Measurements from ENCODE around the gene BUD23. TPM values are rescaled to one million over a fixed set of nuclear protein-coding genes. Genes with fewer than 3 reads are reported as not detected.
A peak's percentile ranks its signal among the peaks of the same experiment; 100 is the strongest.

The BUD23 gene
- total and polyA plus RNA-seq, 10 donors: 44.2 to 71.4 (median 54.6) TPM

- DNase-seq: no peak
- H3K27ac ChIP-seq: no peak overlapping the region
- WGBS, 5 donors: 81 to 89% (median 86%) methylated on average over 15 to 18 of the region's 18 CpGs
- TF ChIP-seq POLR2A (IDR thresholded peaks at IDR 0.05) (no peak), POLR2AphosphoS5 (IDR thresholded peaks at IDR 0.05) (peak in 1 of 3 donors; percentile 20)
- intact Hi-C loops (cut with DNase I; ENCODE audit: low total_unique reads): no loop called here
- no peak overlapping the region for H3K4me3 ChIP-seq
- peaks cover 0 to 11% (median 0%) of the 10 kb centered on the region in 7 donors for H3K27me3 ChIP-seq (replicated peaks in 1 of 7)
- peaks cover 0 to 69% (median 23%) of the 10 kb centered on the region in 6 donors for H3K36me3 ChIP-seq
- peaks cover 0 to 30% (median 17%) of the 10 kb centered on the region in 6 donors for H3K4me1 ChIP-seq
- H3K9me3 ChIP-seq: no peaks in the 10 kb centered on the region
These were observed 19.3 kb downstream of the BUD23 start for GRCh38 chr7:73702665-73703064.

DNA sequence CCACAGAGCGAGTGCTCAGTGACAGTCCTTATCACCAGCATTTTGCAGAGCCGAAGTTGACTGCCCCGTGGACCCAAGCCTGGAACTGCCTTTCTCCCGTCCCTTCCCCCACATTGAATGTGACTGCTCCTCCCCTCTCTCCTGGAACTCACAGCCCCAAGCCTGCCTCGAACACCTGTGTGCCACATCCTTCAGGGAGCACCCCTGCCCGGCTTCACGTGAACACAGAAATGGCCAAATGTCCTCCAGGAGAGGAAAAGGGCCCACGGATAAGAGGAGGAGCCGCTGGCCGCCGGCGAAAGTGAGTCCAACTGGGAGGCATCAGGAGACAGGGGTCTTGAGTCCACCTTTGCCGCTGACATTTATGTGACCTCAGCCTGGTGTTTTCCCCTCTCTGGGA lies 19.8 kb downstream of the BUD23 start:
- peaks cover 0 to 31% (median 17%) of the 10 kb centered on the region in 6 donors for H3K4me1 ChIP-seq
- no peak for DNase-seq
- intact Hi-C loops (cut with DNase I; ENCODE audit: low total_unique reads): no loop called here
- H3K9me3 ChIP-seq: no peaks in the 10 kb centered on the region
- TF ChIP-seq POLR2AphosphoS5 (IDR thresholded peaks at IDR 0.05) (no peak), POLR2A (IDR thresholded peaks at IDR 0.05) (no peak)
- TF ChIP-seq, protein P1, sequence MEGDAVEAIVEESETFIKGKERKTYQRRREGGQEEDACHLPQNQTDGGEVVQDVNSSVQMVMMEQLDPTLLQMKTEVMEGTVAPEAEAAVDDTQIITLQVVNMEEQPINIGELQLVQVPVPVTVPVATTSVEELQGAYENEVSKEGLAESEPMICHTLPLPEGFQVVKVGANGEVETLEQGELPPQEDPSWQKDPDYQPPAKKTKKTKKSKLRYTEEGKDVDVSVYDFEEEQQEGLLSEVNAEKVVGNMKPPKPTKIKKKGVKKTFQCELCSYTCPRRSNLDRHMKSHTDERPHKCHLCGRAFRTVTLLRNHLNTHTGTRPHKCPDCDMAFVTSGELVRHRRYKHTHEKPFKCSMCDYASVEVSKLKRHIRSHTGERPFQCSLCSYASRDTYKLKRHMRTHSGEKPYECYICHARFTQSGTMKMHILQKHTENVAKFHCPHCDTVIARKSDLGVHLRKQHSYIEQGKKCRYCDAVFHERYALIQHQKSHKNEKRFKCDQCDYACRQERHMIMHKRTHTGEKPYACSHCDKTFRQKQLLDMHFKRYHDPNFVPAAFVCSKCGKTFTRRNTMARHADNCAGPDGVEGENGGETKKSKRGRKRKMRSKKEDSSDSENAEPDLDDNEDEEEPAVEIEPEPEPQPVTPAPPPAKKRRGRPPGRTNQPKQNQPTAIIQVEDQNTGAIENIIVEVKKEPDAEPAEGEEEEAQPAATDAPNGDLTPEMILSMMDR (IDR thresholded peaks at IDR 0.05 in 8 of 11, conservative IDR thresholded peaks at IDR 0.05 in 3 of 11): no peak
- H3K4me3 ChIP-seq: no peak overlapping the region
- H3K36me3 ChIP-seq: peaks cover 0 to 63% (median 17%) of the 10 kb centered on the region in 6 donors
- H3K27ac ChIP-seq: no peak overlapping the region
- H3K27me3 ChIP-seq (replicated peaks in 1 of 7): peaks cover 0 to 11% (median 0%) of the 10 kb centered on the region in 7 donors
- WGBS, 5 donors: 56 to 77% (median 61%) methylated on average over 9 to 13 of the region's 13 CpGs

GRCh38 chr7:73703757-73704639 lies 20.6 kb downstream of the BUD23 start:
- peak overlapping the region in 6 of 8 donors; percentile 9 to 59 (median 29) for H3K4me3 ChIP-seq
- H3K36me3 ChIP-seq: peaks cover 0 to 60% (median 11%) of the 10 kb centered on the region in 6 donors
- WGBS, 5 donors: 27 to 34% (median 28%) methylated on average over 17 to 45 of the region's 45 CpGs
- DNase-seq: peak; percentile 80
- no peaks in the 10 kb centered on the region for H3K9me3 ChIP-seq
- H3K4me1 ChIP-seq: peaks cover 0 to 31% (median 17%) of the 10 kb centered on the region in 6 donors
- intact Hi-C loops (cut with DNase I; ENCODE audit: low total_unique reads): no loop called here
- no peak for TF ChIP-seq POLR2AphosphoS5 (IDR thresholded peaks at IDR 0.05)
- TF ChIP-seq, protein P1 (IDR thresholded peaks at IDR 0.05 in 8 of 11, conservative IDR thresholded peaks at IDR 0.05 in 3 of 11): no peak
- no peak for TF ChIP-seq POLR2A (IDR thresholded peaks at IDR 0.05)
- H3K27me3 ChIP-seq (replicated peaks in 1 of 7): peaks cover 0 to 11% (median 0%) of the 10 kb centered on the region in 7 donors
- no peak overlapping the region for H3K27ac ChIP-seq

- H3K4me1 ChIP-seq: peaks cover 0 to 31% (median 17%) of the 10 kb centered on the region in 6 donors
- peaks cover 0 to 51% (median 2%) of the 10 kb centered on the region in 6 donors for H3K36me3 ChIP-seq
- H3K27ac ChIP-seq: no peak overlapping the region
- TF ChIP-seq POLR2A (IDR thresholded peaks at IDR 0.05): no peak
- TF ChIP-seq, protein P1 (IDR thresholded peaks at IDR 0.05 in 8 of 11, conservative IDR thresholded peaks at IDR 0.05 in 3 of 11): no peak
- TF ChIP-seq POLR2AphosphoS5 (IDR thresholded peaks at IDR 0.05): no peak
- no peak for DNase-seq
- no peak overlapping the region for H3K4me3 ChIP-seq
- peaks cover 0 to 11% (median 0%) of the 10 kb centered on the region in 7 donors for H3K27me3 ChIP-seq (replicated peaks in 1 of 7)
- H3K9me3 ChIP-seq: no peaks in the 10 kb centered on the region
- 80 to 82% (median 82%) methylated on average over 17 to 23 of the region's 23 CpGs for WGBS, 5 donors
- intact Hi-C loops (cut with DNase I; ENCODE audit: low total_unique reads): no loop called here
These were observed 21.5 kb downstream of the BUD23 start for GRCh38 chr7:73704640-73705550.

Measured in spleen (tissue), 11 donors.